HG03045 (cell line): ENCODE data around the gene TMED10.

Experiments used
- ATAC-seq: cut with Tn5 transposase; IDR thresholded peaks from one replicate; pipeline ENCODE4 v1.9.1; 2021; ENCODE audit warnings: mild to moderate bottlenecking, moderate library complexity; ENCODE audit not compliant: unreplicated experiment

Gene TMED10

DNA sequence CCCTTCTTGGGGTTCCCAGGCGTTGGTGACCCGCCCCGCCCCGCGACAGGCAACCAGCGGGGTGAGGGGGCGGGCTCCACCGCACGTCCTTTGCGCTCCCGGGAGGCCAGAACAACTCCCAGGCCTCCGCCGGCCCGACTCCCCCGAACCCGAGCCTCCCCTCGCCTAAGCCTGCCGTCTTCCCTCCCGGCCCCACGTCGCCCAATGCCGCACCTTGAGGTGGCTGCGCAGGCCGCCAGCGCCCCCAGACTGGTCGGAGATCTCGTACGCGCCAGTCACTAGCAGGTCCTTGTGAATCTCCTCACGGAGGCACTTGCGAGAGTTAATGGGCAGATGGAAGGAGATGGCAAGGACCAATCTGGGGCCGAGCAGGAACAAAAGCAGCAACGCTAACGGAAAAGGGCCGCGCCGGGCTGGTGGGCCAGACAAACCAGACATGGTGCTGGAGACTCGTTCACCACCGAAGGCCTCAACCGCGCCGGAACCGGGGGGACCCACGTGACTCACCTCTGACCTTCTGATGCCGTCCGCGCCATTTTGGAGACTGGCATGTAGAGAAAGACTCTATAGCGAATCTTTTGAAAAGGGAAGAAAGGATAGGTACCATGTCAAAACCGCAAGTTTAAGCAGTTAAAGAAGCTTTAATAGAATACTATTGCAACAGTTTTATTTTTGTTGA, at the start of gene TMED10:
Gene TMED10 (minus strand): TSS at position 471 of the 679 bp plus-strand sequence. CDS start 33 bp downstream, at position 438.
- ATAC-seq: peak; percentile 86

DNA sequence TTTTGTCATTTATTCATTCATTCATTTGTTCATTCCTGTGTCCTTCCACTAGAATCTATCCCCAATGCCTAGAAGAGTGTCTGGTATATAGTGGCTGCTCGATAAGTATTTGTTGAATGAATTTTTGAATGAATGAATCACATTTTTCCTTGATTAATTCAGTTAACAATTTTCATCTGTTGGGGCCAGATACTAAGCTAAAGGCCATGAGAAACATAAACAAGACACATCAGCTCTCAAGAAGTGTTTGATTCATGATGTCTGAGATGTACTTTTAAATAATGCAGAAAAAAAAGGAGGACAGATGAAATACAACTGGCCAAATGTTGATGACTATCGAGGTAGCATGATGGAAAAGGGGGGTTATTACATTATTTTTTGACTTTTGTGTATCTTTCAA, 48.1 kb upstream of the TMED10 start:
- ATAC-seq: no peak

DNA sequence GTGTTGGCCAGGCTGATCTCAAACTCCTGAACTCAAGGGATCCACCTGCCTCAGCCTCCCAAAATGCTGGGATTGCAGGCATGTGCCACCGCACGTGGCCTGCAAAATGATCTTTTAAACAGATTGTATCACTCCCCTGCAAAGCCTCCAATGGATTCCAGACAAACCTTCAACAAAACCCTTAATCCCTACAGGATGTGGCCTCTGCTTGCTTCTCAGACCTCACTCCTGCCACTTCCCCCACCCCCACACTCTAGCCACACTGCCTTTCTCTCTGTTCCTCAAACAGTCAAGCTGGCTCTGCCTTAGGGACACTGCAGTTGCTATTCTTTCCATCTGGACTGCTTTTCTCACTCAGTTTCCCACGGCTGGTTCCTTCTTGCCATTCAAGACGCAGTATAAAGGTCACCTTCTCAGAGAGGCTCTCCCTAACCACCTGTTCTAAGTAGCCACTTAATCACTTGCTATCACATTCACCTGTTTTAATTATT, 47.3 kb upstream of the TMED10 start:
- ATAC-seq: no peak

DNA sequence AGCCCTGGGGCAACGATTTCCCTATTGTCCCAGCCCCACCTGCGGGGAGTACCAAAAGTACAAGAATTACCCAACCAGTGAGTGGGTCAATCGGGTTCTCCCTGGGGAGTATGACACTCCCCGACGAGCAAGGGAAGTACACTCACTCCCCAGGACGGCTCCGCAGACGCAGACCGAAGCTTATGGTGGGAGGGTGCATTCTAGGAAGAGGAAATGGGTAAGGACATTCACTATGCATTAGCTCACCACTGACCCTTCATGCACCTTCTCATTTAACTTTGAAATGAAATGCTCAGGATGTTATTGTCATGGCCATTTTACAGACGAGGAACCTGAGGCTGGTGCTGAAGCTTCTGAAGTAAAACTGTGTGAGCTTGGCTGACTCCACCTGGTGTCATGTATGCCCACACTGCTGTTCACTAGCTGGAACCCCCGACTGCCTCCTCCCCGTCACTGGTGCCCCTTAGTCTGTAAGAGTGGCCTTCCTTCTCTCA, 45.8 kb upstream of the TMED10 start:
- no peak for ATAC-seq

DNA sequence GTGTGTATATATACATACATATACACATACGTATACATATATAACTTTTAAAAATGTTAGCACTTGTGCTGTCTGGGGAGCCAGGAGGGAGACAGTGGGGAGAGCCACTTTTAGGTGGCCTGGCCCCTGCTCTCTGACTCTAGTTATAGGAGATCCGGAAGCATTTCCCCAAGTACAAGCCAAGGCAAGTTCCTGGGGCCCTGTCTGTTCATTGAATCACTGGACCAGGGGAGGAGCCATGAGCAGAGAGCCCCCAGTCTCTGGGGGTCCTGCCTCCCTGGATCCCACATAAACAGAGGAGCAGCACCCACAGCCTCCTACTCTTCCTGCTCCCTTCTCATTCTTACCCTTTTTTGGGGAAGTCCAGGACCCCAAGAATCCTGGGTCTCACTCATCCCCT, 45.4 kb upstream of the TMED10 start:
- ATAC-seq: no peak

DNA sequence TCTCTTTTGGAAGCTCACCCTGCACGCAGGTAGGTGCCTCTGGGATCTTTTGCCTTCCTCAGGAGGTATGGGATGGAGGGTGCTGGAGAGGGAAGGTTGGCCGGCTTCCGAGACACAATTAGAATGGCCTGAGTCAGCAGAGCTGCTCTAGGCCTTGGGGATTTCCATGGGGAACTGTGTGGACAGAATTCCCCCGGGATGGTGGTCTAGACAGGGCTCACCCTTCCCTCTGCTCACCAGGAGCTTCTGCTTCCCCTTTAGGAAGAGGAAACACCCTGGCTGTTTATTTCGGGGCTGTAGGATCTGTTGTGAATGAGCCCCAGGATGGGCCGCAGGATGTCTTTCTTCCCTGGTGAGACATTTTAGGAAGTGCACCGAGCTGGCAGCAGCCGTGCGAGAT, 43.7 kb upstream of the TMED10 start:
- ATAC-seq: no peak

DNA sequence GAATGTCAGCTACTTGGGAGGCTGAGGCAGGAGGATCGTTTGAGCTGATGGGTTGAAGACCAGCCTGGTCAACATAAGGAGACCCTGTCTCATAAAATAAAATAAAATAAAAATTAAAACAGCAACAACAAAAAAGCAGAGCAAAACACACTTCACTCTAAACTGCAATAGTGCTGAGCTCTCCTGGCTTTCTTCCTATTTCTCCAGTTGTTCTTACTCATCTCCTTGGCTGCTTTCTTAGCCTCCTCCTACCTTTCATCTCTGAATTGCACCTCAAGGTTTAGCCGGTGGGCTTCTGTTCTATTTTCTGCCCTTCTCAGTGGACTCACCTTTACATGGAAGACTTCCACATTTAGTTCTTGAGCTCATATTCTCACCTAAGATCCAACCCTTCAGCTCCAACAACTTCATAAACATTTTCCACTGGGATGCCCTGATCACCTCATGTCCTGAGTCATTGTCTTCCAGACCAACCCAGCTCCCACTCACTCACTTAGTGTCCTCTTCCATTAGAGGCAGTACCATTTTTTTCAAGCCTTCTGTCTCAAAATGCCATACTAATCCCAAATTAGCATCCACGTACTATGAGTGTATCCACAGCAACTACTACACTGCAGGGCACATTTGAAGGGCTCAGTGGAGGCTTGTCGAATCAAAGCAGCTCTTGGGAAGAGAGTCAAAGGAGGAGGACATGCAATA, 41.2 kb upstream of the TMED10 start:
- ATAC-seq: no peak

DNA sequence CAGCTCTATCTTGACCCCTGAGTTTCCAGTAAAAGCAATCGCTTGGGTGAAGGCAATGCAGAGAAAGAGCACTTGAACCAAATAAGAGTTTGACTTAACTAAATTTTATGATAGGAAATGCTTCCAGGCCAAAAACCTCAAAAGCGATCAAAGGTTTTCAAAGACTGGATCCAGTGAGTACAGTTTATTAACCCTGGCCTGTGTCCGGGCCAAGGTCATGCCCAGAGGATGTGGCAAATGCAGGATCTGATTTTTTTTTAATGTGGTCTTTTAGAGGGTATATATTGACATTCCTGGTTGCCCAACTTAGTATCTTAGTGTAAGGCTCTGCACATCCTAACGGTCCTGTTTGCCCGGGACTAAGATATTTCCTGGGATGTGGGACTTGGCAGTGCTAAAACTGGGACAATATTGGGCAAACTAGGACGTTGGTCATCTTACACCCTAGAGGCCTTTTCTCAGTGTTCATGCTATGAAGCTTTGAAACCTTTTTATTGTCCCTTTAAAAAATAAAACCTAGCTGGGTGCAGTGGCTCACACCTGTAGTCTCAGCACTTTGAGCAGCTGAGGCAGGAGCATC, 40.1 kb upstream of the TMED10 start:
- ATAC-seq: no peak

DNA sequence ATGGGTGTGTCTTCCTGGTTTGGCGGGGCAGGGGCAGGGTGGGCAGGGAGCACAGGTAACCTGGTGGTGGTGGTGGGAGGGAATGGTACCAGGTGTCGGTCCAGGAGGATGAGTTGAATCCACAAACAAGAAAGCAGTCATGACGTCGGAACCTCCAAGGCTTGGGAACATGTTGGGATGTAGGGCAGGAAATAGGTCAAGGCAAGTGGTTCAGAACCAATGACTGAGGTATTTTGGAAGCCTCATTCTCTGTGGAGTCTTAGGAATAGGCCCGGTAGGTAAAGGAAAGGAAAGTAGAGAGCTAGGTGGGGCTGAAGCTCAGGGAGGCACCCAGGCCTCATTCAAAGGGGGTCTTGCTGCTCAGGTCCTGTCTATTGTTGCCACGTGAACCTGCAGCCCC, 39.1 kb upstream of the TMED10 start:
- ATAC-seq: no peak

DNA sequence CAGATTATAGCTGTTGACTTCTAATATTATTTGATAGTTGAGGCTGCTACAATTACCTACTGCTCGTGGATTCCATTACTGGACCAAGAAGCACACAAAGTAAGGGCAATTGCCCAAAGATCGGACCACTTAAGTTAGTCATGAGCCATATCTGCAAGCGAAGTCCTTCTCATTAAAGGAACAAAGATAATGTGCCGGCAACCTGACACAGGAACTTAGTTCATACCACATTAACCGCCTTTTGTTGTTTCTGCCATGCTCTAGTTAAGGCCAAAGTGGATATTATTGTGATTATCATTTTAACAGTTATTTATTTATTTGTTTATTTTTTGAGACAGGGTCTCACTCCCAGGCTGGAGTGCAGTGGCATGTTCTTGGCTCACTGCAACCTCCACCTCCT, 38.1 kb upstream of the TMED10 start:
- no peak for ATAC-seq

DNA sequence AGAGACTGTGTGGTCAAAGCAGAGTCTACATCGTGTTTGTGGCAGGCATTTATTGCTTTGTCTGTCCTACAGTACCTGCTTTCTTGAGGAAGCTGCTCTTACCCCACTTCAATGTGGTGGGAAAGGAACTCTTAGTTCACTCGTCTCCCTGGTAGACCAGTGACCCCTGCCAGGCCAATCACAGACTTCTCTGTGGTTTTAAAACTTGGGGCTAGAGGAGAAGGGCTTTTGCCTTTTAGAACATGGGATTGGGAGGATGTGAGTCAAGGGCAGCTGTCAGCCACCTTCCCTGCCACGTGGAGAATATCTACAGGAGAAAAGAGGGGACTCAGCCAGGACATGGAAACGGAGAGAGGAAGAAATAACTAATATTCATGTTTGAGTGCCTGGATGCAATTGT, 36.8 kb upstream of the TMED10 start:
- ATAC-seq: no peak

DNA sequence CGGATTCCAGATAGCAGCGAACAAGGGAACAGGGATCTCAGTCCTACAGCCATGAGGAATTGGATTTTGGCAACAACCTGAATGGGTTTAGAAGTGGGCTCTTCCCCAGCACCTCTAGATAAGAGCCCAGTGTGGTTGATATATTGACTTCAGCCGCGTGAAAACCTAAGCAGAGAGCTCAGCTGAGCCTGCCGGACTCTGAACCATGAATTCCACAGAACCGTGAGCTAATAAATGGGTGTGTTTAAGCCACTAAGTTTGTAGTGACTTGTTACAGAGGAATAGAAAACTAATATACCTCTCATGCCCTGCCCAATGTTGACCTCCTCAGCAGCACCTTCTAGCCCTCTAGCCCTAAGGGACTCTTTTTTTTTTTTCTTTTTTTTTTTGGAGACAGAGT, 32.4 kb upstream of the TMED10 start:
- no peak for ATAC-seq

DNA sequence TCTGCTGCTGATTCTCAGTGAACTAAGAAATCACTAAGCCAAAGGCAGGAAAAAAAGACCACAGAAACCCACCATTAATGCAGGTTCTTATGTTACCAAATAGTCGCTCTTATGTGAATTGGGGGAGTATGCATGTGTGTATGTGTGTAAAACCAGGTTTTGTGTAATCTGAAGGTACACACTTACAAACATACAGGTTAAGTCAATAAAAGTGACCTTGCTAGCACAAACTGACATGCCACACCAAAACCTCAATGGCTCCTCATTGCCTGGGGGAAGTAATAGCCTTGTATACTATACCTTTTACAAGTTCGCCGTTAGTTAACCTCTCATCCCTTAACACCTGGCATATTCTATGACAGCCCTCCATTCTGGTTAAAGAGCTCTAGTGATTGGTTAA, 29.8 kb upstream of the TMED10 start:
- no peak for ATAC-seq

DNA sequence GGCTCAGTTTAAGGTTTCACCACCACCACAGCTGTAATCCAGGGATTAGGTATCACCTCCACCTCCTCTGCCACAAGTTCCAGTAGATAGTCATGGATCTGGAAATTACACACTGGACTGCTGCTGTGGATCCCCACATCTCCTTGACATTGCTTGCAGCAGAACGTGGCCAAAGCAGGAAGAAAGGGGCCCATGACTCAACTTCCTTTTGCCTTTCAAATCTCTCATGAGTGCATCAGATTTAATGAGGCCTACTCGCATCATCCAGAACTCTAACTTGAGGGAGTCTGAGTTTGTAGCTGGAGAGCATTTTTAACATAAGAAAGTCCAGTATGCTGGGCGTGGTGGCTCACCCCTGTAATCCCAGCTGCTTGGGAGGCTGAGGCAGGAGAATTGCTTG, 29.2 kb upstream of the TMED10 start:
- no peak for ATAC-seq

DNA sequence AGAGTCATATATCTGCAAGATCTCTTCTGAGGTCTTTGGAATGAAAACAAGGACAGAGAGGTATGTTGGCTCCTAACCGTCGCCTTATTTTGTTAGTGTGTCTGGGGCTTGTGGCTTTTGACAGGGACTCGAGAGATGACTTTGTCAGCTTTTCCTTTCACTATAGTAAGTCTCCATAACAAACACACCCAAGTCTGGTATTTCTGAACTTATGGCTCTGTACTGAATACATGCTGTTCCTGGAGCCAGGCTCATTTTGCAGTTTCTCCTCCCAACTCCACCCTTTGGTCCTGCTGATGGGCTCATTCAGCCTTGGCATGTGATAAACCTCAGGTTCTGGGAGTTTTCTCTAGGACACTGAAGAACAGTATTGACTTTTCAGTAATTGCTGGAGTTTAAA, 27.7 kb upstream of the TMED10 start:
- no peak for ATAC-seq

DNA sequence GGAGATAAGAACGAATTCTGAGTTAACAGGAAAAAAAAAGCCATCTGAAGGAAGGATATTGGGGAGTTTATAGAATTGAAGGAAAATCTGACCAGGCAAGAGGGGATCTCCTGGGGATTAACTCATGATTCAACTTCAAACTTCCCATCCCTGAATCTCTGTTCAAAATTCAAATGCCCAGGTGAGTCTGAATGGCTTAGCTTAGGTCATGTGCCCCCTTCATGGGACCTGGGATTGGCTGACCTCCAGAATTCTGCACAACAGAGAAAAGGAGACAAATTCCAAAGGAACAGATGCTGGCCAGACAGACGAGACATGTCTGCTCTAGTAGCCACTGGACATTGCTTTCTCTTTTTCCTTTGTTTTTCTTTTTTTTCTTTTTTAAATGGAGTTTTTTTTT, 26.2 kb upstream of the TMED10 start:
- ATAC-seq: no peak

DNA sequence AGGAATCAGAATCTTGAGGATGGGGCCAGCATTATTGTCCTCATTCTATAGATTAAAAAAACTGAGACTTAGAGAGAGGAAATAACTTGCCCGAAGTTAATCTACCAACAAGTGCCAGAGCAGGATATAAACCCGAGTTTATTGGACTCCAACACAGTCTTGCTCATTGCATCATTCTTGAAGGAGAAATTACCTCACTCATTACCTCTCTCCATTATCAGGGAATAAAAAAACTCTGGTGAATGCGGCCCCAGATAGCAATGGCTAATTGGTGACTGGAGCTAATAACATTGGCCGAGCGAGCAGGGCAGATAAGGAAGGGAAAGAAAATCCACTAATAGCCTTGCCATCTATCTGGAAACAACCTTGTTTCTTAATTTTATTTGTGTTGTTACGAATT, 24.7 kb upstream of the TMED10 start:
- no peak for ATAC-seq

DNA sequence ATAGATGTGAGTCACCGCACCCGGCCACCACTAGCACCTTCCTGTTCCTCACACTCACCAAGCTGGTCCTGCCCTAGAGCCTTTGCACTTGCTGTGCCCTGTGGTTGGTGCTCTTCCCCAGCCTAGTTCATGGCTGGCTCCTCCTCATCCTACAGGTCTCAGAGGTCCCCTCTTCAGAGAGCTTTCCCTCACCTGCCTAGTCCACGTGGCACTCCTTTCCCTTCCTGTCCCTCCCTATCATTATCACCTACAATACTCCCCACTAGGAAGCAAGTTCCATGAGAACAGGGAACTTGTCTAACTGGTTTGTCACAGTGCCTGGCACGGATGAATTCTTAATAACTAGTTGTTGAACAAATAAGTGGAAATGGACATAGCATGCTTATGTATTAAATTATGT, 24.0 kb upstream of the TMED10 start:
- no peak for ATAC-seq

DNA sequence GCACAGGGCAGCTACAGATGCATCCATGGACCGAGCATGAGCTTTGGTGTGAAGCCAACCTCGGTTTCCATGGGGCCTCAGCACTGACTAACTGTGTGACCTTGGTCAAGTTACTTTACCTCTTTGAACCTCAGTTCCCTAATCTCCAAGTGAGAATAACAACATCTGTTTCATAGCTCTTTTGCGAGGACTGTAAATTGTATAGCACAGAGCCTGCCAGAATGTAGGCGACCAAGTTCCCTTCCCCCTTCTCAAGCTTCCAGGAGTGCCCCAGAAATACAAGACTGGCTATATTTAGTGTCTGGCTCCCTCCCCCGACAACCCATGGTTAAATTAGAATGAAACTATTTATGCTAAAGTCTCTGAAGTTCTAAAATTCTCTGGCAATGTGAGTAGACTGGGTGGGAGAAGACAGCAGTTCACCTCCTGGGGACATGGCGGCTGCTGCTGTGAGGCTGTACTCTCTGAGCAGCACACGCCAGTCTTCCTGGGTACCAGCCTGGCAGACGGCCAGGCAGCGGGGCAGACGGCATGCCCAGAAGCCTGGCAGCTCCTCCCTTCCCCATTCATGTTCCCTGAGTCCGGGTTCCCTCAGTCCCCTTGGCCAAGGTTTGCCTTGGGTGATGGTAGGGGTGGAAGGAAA, 22.0 kb upstream of the TMED10 start:
- no peak for ATAC-seq

DNA sequence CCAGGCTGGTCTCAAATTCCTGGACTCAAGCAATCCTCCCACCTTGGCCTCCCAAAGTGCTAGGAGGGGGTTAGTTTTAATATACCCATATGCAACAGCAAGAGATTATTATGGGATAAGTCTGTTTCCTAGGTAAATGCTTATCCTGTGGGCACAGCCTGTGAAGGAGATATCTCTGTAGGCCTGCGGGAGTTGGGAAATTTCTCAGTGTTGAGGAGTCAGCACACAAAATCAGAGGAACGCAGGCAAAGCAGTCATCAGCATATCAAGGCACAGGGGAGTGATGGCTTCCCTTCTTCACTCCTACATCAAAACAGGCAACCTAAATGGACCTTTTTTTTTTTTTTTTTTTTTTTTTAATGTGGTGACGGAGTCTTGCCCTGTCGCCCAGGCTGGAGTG, 20.9 kb upstream of the TMED10 start:
- no peak for ATAC-seq

DNA sequence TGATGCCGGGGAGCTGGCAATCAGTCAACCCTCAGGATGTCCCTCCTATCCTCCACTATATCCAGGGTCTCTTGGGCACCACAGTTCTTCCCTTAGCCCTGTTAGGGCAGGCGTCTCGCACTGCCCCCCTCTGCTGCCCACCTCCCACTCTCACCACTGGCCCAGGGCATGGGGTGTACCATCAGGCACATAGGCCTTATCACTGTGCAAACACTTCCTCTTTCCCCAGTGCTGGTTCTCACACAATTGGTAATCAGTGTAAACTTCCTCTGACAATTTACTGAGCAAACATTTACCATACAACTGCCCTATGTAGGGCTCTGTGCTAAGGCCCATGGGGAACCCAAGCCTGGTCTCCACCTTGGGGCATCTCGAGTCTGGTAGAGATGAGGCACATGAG, 20.1 kb upstream of the TMED10 start:
- no peak for ATAC-seq

DNA sequence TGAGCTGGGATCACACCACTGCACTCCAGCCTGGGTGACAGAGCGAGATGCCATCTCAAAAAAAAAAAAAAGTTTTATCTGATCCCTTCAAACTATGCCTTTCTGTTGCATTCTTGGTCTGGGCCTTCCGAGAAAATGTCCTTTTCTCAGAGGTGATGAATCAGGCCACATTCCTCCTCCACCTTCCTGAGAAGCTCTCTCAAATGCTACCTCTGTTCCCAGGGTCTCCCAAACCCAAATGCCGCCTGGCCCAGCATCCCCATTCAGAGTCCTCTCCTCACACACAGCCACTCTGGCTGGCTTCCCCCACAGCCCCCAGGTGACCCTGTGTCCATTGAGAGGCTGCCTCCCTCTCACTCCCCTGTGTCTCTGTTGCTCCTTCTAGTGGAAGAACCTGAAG, 19.7 kb upstream of the TMED10 start:
- no peak for ATAC-seq
